IMR-90 (cell line): ENCODE measurements around the gene GNPTG.

ENCODE experiments used
- BHLHE40 ChIP-seq: fragments of 150-350 bp; IDR thresholded peaks from 2 replicates; pipeline ENCODE4 v1.6.1; 2016; ENCODE audit warnings: mild to moderate bottlenecking, low read depth, low read length
- CTCF ChIP-seq: conservative IDR thresholded peaks from 2 replicates; pipeline ENCODE4 v1.5.1; 2012; ENCODE audit warnings: mild to moderate bottlenecking, low read depth, low read length, improper control_type of control experiment
- ELK1 ChIP-seq: fragments of 150-350 bp; IDR thresholded peaks from 2 replicates; pipeline ENCODE4 v1.6.1; 2016; ENCODE audit warnings: low read depth, mild to moderate bottlenecking, low read length, moderate library complexity, borderline replicate concordance
- NFE2L2 ChIP-seq: fragments of 150-350 bp; IDR thresholded peaks from 2 replicates; pipeline ENCODE4 v1.6.1; 2016; ENCODE audit warnings: low read depth, mild to moderate bottlenecking, low read length
- POLR2A ChIP-seq: IDR thresholded peaks from 2 replicates; pipeline ENCODE4 v1.6.1; 2012; ENCODE audit warnings: mild to moderate bottlenecking, low read depth, low read length
- RAD21 ChIP-seq: IDR thresholded peaks from 2 replicates; pipeline ENCODE4 v1.6.1; 2012; ENCODE audit warnings: low read length, improper control_type of control experiment
- RFX5 ChIP-seq: IDR thresholded peaks from 2 replicates; pipeline ENCODE4 v1.8.0; 2012; ENCODE audit warnings: low read depth, mild to moderate bottlenecking, low read length, moderate library complexity
- USF2 ChIP-seq: fragments of 150-350 bp; IDR thresholded peaks from 2 replicates; pipeline ENCODE4 v1.6.1; 2017; ENCODE audit warnings: mild to moderate bottlenecking, antibody characterized with exemption, low read length, low read depth

GRCh38 chr16:1366712-1367299 is 15.1 kb downstream of the GNPTG start:
- no peak for TF ChIP-seq CTCF
- TF ChIP-seq POLR2A = no peak
- no peak for TF ChIP-seq NFE2L2
- no peak for TF ChIP-seq RAD21
- TF ChIP-seq BHLHE40 = no peak
- TF ChIP-seq USF2 = no peak
- TF ChIP-seq RFX5 = no peak
- TF ChIP-seq ELK1 = no peak
